HG03159 (cell line): Measurements from ENCODE around the gene RUNDC1.
A peak's percentile ranks its signal among the peaks of the same experiment; 100 is the strongest.
"Not testable (repeated sequence)": the region's sequence is repeated elsewhere in the genome, so short reads cannot be mapped to it uniquely, and the experiment has no call there.

Experiments used
- ATAC-seq: cut with Tn5 transposase; IDR thresholded peaks from one replicate; pipeline ENCODE4 v1.9.1; 2021; ENCODE audit warnings: mild to moderate bottlenecking, moderate library complexity; ENCODE audit not compliant: unreplicated experiment

The RUNDC1 gene

DNA sequence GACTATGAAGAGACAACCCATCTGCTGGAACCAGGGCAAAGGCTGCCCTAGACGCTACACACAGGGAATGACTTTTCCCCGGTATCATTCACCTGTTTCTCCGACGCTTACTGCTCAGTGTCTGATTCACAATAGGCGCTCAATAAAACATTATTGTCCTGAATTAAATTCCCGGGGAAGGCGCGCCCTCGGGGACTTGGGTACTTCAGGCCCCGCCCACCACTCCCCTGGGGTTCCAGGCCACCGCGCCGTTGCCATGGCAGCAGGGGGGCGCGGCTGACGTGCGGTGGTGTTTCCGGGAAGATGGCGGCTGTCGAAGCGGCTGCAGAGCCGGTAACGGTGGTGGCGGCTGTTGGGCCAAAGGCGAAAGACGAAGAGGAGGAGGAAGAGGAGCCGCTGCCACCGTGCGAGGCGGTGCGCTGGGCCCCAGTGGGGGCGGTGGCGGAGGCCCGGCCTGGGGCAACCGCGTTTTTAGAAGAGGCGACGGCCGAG lies at the start of gene RUNDC1:
RUNDC1 (plus strand) TSS at position 292 of the 492 bp plus-strand sequence; CDS start at position 304, 12 bp downstream.
- ATAC-seq: peak; percentile 65

DNA sequence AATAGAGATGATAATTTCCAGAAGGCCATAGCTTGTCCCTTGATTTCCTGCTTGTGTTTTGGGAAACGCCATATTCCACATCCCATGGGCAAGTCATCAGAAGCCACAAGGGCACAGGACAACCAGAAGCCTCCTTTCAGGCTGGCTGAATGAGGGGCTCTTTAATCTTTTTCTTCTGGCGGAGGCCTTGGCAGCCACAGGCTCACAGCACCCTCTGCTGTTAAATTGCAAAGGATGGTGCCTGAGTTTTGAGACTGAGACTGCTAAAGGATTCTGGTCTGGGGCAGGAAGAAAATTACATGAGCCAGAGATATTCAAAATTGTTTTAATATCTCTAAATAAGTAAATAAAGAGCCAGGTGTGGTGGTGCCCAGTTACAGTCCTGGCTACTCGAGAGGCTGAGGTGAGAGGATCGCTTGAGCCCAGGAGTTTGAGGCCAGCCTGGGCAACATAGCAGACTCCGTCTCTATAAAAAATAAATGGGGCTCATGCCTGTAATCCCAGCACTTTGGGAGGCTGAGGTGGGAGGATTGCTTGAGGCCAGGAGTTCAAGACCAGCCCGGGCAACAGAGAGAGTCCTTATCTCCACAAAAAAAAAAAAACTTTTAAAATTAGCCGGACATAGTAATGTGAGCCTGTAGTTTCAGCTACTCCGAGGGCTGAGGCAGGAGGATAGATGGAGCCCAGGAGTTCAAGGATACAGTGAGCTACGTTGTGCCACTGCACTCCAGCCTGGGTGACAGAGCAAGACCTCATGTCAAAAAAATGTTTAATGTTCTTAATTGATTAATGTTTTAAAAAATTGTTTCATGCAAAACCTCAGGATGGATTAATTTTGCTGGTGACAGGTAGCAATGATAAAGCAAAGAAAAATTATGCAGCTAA lies 42.4 kb upstream of the RUNDC1 start:
- ATAC-seq: no peak

- no peak for ATAC-seq
These were observed 36.2 kb upstream of the RUNDC1 start for GRCh38 chr17:42944211-42944610.

GRCh38 chr17:42946812-42947211 lies 33.6 kb upstream of the RUNDC1 start:
- ATAC-seq: no peak

GRCh38 chr17:42950044-42950783 lies 30.2 kb upstream of the RUNDC1 start:
- ATAC-seq: no peak

GRCh38 chr17:42953669-42954068 lies 26.7 kb upstream of the RUNDC1 start:
- no peak for ATAC-seq

DNA sequence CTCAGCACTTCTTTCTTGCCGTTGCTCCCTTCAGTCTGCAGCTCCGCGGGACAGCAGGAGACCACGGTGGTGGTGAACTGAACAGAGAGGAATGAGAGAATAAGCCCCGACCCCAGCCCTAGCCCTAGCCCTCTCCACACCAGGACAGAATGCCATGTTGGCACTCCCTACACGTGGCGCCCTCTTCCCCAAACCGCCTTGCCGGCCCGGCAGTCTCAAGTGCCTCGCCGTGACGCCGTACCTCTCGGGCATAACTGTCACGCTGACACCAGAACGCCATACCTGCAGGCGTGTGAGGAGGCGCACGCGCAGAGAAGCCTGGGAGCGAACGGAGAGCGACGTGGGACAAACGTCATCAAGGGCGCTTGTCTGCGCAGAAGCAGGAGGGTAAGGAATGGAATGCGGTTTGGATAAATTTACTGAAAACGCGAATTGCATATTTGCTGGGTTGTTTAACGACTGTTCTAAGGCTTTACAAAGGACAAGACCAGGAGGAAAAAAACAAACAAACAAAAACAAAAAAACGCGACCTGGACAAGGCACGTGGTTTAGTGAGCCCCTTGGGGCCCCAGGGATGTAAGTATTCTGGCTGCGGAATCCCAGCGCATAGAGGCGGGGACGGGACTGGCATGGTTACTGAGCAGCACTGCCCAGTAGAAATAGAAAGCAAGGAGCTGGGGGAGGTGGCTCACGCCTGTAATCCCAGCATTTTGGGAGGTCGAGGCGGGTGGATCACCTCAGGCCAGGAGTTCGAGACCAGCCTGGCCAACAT lies 16.0 kb upstream of the RUNDC1 start, which contains the start of gene AARSD1:
AARSD1 (minus strand) TSS at position 294 of the 772 bp plus-strand sequence; CDS start at position 280, 14 bp downstream.
- peak; percentile 78 for ATAC-seq

GRCh38 chr17:42967925-42968324 lies 12.4 kb upstream of the RUNDC1 start:
- no peak for ATAC-seq

GRCh38 chr17:42969001-42969581 lies 11.3 kb upstream of the RUNDC1 start:
- no peak for ATAC-seq

GRCh38 chr17:42971589-42971988 lies 8.8 kb upstream of the RUNDC1 start:
- no peak for ATAC-seq

- not testable (repeated sequence) for ATAC-seq
These were observed 7.0 kb upstream of the RUNDC1 start for GRCh38 chr17:42973323-42973722.

- no peak for ATAC-seq
These were observed 5.1 kb upstream of the RUNDC1 start for GRCh38 chr17:42975265-42975664.

GRCh38 chr17:42975701-42976100 lies 4.7 kb upstream of the RUNDC1 start:
- not testable (repeated sequence) for ATAC-seq

- peak; percentile 31 for ATAC-seq
These were observed 673 bp upstream of the RUNDC1 start, which contains the start of gene PTGES3L for GRCh38 chr17:42979511-42980273. Gene PTGES3L, minus strand, starts transcription at chr17:42980080. Its CDS starts 27 bp downstream, at chr17:42980053.

DNA sequence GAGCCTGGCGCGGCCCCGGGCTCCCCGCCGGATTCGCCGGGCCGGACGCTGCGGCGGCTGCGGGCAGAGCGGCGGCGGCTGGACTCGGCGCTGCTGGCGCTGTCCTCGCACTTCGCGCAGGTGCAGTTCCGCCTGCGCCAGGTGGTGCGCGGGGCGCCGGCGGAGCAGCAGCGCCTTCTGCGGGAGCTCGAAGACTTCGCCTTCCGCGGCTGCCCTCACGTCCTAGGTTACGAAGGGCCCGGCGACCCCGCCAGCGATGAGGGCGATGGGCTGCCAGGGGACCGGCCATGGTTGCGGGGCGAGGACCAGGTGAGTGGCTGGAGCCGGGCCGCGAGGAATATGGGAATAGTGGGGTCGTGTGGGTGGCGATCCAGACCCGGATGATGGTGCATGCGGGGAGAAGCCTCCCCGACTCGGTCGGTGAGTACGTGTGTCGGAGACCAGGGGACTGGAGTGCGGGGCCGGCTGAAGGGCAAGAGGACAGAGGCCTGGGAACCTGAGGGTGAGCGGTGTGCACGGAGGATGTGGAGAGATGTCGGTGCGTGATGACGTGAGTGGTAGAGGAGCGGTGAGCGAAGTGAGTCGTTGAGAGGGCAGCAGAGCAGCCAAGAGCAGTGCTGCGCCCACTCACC lies 517 bp downstream of the RUNDC1 start:
- peak; percentile 40 for ATAC-seq

- no peak for ATAC-seq
These were observed 1.9 kb downstream of the RUNDC1 start for GRCh38 chr17:42982266-42982665.

- ATAC-seq: no peak
These were observed 4.9 kb downstream of the RUNDC1 start for GRCh38 chr17:42985225-42985624.

DNA sequence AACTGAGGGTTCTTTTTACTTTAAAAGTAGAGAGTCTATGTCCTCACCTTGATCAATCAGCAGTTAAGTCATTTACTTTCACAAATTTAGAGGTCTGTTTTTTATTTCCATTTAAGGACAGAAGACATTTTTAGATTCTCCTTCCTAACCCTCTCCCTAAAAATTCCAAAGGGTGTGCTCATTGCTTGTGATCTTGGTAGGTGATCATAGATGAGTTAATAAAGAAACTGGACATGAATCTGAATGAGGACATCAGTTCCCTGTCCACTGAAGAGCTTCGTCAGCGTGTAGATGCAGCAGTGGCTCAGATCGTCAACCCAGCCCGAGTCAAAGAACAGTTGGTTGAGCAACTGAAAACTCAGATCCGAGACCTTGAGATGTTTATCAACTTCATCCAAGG lies 8.8 kb downstream of the RUNDC1 start:
- ATAC-seq: no peak
